RWPE2 (cell line): ENCODE data around the gene SEMA3D.

Experiments
- ATAC-seq: fragments of 200-7000 bp; cut with Tn5 transposase; 3 replicates; pipeline ENCODE4 v1.9.1; 2021; ENCODE audit warnings: low read depth
- DNase-seq: peaks from one replicate; pipeline ENCODE4 v3.0.0-alpha.2; 2020; ENCODE audit warnings: low spot score
- H3K27ac ChIP-seq: fragments of 450-650 bp; 2 replicates; pipeline ENCODE4 v1.5.1; 2017; ENCODE audit warnings: mild to moderate bottlenecking; ENCODE audit not compliant: poor library complexity, severe bottlenecking
- H3K27me3 ChIP-seq: fragments of 250-450 bp; sonication (Bioruptor Pico); 2 replicates; pipeline ENCODE4 v1.5.1; 2021; ENCODE audit warnings: mild to moderate bottlenecking, moderate library complexity; ENCODE audit not compliant: insufficient read depth, poor library complexity, severe bottlenecking
- H3K36me3 ChIP-seq: fragments of 250-450 bp; sonication (Bioruptor Pico); 2 replicates; pipeline ENCODE4 v1.5.1; 2020; ENCODE audit warnings: low read depth, mild to moderate bottlenecking, moderate library complexity
- H3K4me1 ChIP-seq: fragments of 250-450 bp; sonication (Bioruptor Pico); 2 replicates; pipeline ENCODE4 v1.5.1; 2021; ENCODE audit warnings: mild to moderate bottlenecking, moderate library complexity; ENCODE audit not compliant: insufficient read depth, poor library complexity, severe bottlenecking
- H3K4me3 ChIP-seq: fragments of 250-450 bp; sonication (Bioruptor Pico); 2 replicates; pipeline ENCODE4 v1.5.1; 2021; ENCODE audit warnings: mild to moderate bottlenecking, moderate library complexity; ENCODE audit not compliant: severe bottlenecking
- H3K9me3 ChIP-seq: fragments of 250-450 bp; sonication (Bioruptor Pico); 2 replicates; pipeline ENCODE4 v1.5.1; 2021; ENCODE audit warnings: mild to moderate bottlenecking, moderate library complexity; ENCODE audit not compliant: severe bottlenecking
- TF ChIP-seq, protein P1 (sequence below): fragments of 450-650 bp; IDR thresholded peaks from one replicate; pipeline ENCODE4 v1.5.1; 2017; ENCODE audit warnings: mild to moderate bottlenecking, moderate library complexity; ENCODE audit not compliant: poor library complexity, severe bottlenecking

The SEMA3D gene

DNA sequence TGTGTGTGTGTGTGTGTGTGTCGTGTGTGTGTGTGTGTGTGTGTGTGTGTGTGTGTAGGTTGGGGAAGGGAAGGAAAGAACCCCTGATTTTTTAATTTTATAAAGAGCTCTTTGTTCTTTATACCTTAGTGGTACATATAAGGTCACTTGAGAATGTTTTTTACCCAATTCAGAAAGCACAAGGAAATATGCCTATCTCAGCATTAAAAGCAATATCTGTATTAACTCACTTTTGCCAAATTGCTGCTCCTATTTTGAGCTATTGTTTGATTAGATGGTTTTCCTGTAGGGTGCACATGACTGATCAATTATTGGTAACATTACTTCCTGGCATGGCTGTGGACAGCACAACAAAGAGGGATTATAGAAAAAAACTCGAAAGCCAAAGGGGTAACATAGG lies 60.5 kb downstream of the SEMA3D start:
- ATAC-seq: no peak
- no peak overlapping the region for H3K27ac ChIP-seq
- H3K4me3 ChIP-seq: no peak overlapping the region
- H3K36me3 ChIP-seq: no peaks in the 10 kb centered on the region
- TF ChIP-seq, protein P1, sequence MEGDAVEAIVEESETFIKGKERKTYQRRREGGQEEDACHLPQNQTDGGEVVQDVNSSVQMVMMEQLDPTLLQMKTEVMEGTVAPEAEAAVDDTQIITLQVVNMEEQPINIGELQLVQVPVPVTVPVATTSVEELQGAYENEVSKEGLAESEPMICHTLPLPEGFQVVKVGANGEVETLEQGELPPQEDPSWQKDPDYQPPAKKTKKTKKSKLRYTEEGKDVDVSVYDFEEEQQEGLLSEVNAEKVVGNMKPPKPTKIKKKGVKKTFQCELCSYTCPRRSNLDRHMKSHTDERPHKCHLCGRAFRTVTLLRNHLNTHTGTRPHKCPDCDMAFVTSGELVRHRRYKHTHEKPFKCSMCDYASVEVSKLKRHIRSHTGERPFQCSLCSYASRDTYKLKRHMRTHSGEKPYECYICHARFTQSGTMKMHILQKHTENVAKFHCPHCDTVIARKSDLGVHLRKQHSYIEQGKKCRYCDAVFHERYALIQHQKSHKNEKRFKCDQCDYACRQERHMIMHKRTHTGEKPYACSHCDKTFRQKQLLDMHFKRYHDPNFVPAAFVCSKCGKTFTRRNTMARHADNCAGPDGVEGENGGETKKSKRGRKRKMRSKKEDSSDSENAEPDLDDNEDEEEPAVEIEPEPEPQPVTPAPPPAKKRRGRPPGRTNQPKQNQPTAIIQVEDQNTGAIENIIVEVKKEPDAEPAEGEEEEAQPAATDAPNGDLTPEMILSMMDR: no peak
- H3K27me3 ChIP-seq: no peaks in the 10 kb centered on the region
- no peaks in the 10 kb centered on the region for H3K9me3 ChIP-seq
- DNase-seq: no peak
- H3K4me1 ChIP-seq: no peaks in the 10 kb centered on the region

DNA sequence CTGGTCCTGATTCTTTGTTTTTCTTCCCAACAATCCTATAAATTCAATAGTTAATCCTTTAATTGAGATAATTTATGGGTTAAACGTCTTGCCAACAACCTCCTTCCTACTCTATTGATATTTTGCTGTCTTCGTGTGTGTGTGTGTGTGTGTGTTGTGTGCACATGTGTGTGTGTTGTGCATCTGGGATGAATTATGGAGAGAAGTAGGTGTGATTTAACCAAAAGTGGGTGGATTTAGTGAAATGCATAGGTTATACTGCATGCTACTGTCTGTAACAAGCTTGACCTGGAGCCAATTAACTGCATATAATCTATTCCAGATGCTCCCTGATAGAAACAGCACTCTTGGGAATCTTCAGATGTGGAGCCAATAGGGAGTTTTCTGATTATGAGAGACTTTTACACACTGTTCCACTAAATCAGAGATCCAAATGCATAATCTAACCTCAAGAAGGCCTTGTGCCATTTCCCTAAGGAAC lies 61.2 kb downstream of the SEMA3D start:
- TF ChIP-seq, protein P1: no peak
- no peaks in the 10 kb centered on the region for H3K4me1 ChIP-seq
- H3K27ac ChIP-seq: no peak overlapping the region
- no peaks in the 10 kb centered on the region for H3K9me3 ChIP-seq
- H3K36me3 ChIP-seq: no peaks in the 10 kb centered on the region
- no peak overlapping the region for H3K4me3 ChIP-seq
- H3K27me3 ChIP-seq: no peaks in the 10 kb centered on the region
- DNase-seq (no peak), ATAC-seq (no peak)

DNA sequence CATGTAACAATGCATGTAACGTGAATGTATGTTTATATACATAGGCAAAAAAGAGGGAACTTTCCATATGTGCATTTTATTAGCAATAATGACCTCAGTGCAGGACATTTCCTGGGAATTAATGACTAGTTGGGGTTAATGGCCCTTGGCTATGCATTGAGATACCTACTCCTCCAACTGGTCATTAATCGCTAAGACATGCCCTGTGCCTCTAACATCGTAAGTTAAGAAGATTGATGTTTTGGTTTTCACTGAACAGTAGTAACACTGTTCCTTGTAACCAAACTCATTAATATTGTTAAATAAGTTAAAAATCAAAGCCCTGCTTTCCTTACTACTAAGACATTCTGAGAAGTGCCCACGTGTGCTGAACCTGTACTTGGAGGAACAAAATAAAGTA lies 61.7 kb downstream of the SEMA3D start:
- ATAC-seq: no peak
- no peak overlapping the region for H3K4me3 ChIP-seq
- no peaks in the 10 kb centered on the region for H3K36me3 ChIP-seq
- no peaks in the 10 kb centered on the region for H3K27me3 ChIP-seq
- TF ChIP-seq, protein P1: no peak
- no peaks in the 10 kb centered on the region for H3K4me1 ChIP-seq
- DNase-seq: no peak
- H3K27ac ChIP-seq: no peak overlapping the region
- no peaks in the 10 kb centered on the region for H3K9me3 ChIP-seq

DNA sequence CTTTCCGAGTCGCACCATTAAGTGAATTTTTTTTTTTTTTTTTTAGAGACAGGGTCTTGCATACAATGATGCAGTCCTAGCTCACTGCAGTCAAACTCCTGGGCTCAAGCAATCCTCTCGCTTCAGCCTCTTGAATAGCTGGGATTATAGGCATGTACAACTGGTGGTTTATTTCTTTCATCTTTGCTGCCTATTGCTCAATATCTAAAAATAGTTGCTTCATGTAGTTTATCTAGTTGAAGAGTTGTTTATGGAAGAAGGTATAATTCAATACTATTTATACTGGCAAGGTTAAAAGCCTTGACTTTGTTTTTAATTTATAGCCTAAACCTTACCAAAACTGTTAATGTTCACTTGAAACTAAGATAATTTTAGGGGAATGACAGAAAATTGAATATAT lies 66.9 kb downstream of the SEMA3D start:
- H3K9me3 ChIP-seq: no peaks in the 10 kb centered on the region
- no peaks in the 10 kb centered on the region for H3K27me3 ChIP-seq
- H3K4me1 ChIP-seq: peaks cover 9% of the 10 kb centered on the region
- H3K36me3 ChIP-seq: no peaks in the 10 kb centered on the region
- TF ChIP-seq, protein P1: no peak
- no peak overlapping the region for H3K4me3 ChIP-seq
- DNase-seq: no peak
- no peak for ATAC-seq
- no peak overlapping the region for H3K27ac ChIP-seq

DNA sequence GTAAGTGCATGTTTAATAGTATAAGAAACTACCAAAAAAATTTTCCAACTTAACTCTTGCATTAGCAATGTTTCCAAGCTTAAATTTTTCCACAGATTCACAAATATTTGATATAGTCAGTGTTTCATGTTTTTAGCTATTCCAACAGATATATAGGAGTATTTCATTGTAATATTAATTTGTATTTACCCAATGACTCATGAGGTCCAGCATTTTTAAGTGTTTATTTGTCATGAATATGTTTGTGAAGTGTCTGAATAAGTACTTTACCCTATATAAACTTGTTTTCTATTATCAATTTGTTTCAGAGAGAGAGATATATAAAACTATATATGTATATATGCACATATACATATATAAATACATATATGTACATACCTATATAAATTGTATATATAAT lies 71.0 kb downstream of the SEMA3D start:
- H3K9me3 ChIP-seq: no peaks in the 10 kb centered on the region

More for the DNA sequence above, 71.0 kb downstream of the SEMA3D start:
- ATAC-seq (no peak), DNase-seq (no peak)
- TF ChIP-seq, protein P1: no peak
- Histone ChIP-seq H3K4me1 (peaks cover 20% of the 10 kb centered on the region), H3K27ac (peak overlapping the region; percentile 15), H3K4me3 (no peak overlapping the region), H3K27me3 (no peaks in the 10 kb centered on the region), H3K36me3 (no peaks in the 10 kb centered on the region)
